ENCODE results near the gene RPH3AL. TPM values are rescaled to one million over a fixed set of nuclear protein-coding genes. Genes with fewer than 3 reads are reported as not detected.
A peak's percentile ranks its signal among the peaks of the same experiment; 100 is the strongest.

RPH3AL gene
- total RNA-seq, 1 experiment from 2014 or later, result 3.0 TPM

DNA sequence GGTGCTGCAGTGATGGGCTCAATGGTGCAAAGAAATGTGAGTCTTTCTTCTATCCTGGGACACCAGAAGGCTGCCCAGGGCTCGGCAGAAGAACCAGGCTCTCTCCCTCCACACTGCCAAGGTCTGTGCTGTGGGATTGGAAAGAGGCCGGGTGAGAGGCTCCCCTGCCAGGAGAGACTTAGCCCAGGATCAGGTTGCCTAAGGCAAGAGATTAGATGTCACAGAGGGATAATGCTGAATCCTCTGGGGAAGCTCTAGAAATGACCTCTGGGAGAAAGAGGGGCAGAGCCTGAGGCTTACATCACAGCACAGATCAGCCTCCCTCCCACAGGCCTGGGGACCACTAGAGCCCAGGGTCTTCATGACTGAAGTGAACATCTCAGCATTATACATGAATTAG, 165.5 kb downstream of the RPH3AL start:
- no peaks in the 10 kb centered on the region for H3K79me2 ChIP-seq (ENCODE audit: insufficient read depth, low read length)
- H3K4me3 Mint-ChIP-seq, result no peak overlapping the region
- H3K9me3 Mint-ChIP-seq, result peaks cover 0 to 3% of the 10 kb centered on the region in 2 experiments; a peak in 3 of 5 replicates
- H3K4me1 ChIP-seq (ENCODE audit: insufficient read depth, low read length), result no peaks in the 10 kb centered on the region
- H2BK120ac ChIP-seq (ENCODE audit: low read depth, low read length, poor library complexity, severe bottlenecking), result no peak overlapping the region
- DNase-seq, result no peak
- no peak overlapping the region for H3K23ac ChIP-seq (ENCODE audit: insufficient read length, low read depth, low read length)
- H3K36me3 Mint-ChIP-seq (ENCODE audit: insufficient read depth in 1 of 3, low read depth in 3 of 3), result no peaks in the 10 kb centered on the region
- no peak overlapping the region for H2AK5ac ChIP-seq (ENCODE audit: insufficient read length, low read length)
- H2BK20ac ChIP-seq (ENCODE audit: low read depth, low read length, poor library complexity, severe bottlenecking), result no peak overlapping the region
- peaks cover under 1% of the 10 kb centered on the region; the same call in 1 of the 2 replicates for H3K27me3 ChIP-seq (ENCODE audit: insufficient read depth, low read length)
- H4K20me1 ChIP-seq (ENCODE audit: control insufficient read depth, insufficient read depth, insufficient read length), result no peaks in the 10 kb centered on the region
- no peak overlapping the region for H2BK12ac ChIP-seq (ENCODE audit: insufficient read length, low read depth, low read length)
- peak overlapping the region in 1 of 3 experiments; percentile 93; a peak in 2 of 7 replicates for H3K27ac Mint-ChIP-seq
- H3K9ac ChIP-seq (ENCODE audit: extremely low read depth, insufficient read length, low read length), result no peak overlapping the region
- TF ChIP-seq, protein P1, sequence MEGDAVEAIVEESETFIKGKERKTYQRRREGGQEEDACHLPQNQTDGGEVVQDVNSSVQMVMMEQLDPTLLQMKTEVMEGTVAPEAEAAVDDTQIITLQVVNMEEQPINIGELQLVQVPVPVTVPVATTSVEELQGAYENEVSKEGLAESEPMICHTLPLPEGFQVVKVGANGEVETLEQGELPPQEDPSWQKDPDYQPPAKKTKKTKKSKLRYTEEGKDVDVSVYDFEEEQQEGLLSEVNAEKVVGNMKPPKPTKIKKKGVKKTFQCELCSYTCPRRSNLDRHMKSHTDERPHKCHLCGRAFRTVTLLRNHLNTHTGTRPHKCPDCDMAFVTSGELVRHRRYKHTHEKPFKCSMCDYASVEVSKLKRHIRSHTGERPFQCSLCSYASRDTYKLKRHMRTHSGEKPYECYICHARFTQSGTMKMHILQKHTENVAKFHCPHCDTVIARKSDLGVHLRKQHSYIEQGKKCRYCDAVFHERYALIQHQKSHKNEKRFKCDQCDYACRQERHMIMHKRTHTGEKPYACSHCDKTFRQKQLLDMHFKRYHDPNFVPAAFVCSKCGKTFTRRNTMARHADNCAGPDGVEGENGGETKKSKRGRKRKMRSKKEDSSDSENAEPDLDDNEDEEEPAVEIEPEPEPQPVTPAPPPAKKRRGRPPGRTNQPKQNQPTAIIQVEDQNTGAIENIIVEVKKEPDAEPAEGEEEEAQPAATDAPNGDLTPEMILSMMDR (conservative IDR thresholded peaks at IDR 0.05), result no peak
- H3K9me3 ChIP-seq (ENCODE audit: control insufficient read depth, low read depth, low read length), result no peaks in the 10 kb centered on the region
- no peak overlapping the region for H3K27ac ChIP-seq (ENCODE audit: insufficient read length, low read depth, low read length)
- H3K79me1 ChIP-seq (ENCODE audit: insufficient read depth, low read depth, low read length, poor library complexity, severe bottlenecking), result no peaks in the 10 kb centered on the region
- H3K4me1 Mint-ChIP-seq, result peaks cover 14 to 23% of the 10 kb centered on the region in 2 experiments
- peaks cover 46% of the 10 kb centered on the region for H3K27me3 Mint-ChIP-seq (ENCODE audit: low read depth)
- H4K91ac ChIP-seq (ENCODE audit: insufficient read length, low read depth, low read length), result no peak overlapping the region
- H3K4me2 ChIP-seq (ENCODE audit: insufficient read depth, insufficient read length, low read length), result no peak overlapping the region
- no peak overlapping the region for H2AFZ ChIP-seq (ENCODE audit: low read length)
- no peak overlapping the region for H4K8ac ChIP-seq (replicated peaks; ENCODE audit: insufficient read length, low read depth, low read length)
- H2BK5ac ChIP-seq (ENCODE audit: insufficient read length, low read length), result no peak overlapping the region
- no peak overlapping the region for H3K14ac ChIP-seq (ENCODE audit: insufficient read depth, low read length)
- H3T11ph ChIP-seq (ENCODE audit: low read length), result no peak overlapping the region
- no peak overlapping the region for H3K18ac ChIP-seq (ENCODE audit: insufficient read length, low read depth, low read length)
- WGBS (ENCODE audit: extremely low coverage, insufficient read length, low lambda C conversion rate), result no CpG with 5 or more reads among the region's 2 CpGs
- H3K4ac ChIP-seq (ENCODE audit: low read depth, low read length), result no peak overlapping the region
- H4K5ac ChIP-seq (ENCODE audit: insufficient read length, low read depth, low read length), result no peak overlapping the region
- H3K23me2 ChIP-seq (ENCODE audit: insufficient read length, low read depth, low read length, poor library complexity, severe bottlenecking), result no peaks in the 10 kb centered on the region
- H2BK15ac ChIP-seq (ENCODE audit: low read depth, low read length), result no peak overlapping the region
- H3K56ac ChIP-seq (ENCODE audit: insufficient read length, low read depth, low read length), result no peak overlapping the region

All from H9 (cell line).